Hematopoietic multipotent progenitor cell treated with erythropoietin and hydrocortisone succinate and interleukin-3 and kit ligand, for 15 days (in vitro differentiated cells): Measurements from ENCODE around the gene ST8SIA4.
"Not testable (repeated sequence)": the region's sequence is repeated elsewhere in the genome, so short reads cannot be mapped to it uniquely, and the experiment has no call there.

ENCODE experiments used
- DNase-seq: peaks from one replicate; pipeline ENCODE4 v3.0.0-alpha.2; 2015; ENCODE audit warnings: low spot score

The ST8SIA4 gene

GRCh38 chr5:100828898-100829356 lies 74.2 kb downstream of the ST8SIA4 start:
- no peak for DNase-seq

- DNase-seq: no peak
Observed at GRCh38 chr5:100828071-100828897, 74.8 kb downstream of the ST8SIA4 start.

DNA sequence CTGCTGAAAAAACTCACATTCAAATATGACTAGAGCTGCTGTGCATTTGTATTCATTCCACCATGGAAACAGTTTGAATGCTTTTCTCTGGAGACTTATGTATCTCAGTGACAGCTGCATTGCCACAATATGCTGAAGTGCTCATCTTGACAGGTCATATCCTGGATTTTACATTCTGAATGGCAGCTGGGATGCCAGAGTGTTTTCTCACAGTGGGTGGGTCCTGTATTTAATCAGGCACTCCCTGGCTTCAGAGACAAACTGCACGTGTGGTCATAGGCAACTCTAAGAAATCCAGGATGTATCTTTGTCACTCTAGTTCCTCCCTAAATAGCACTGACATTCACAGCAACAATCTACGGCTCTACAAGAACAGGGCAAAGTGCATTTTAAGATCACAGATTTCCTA lies 75.6 kb downstream of the ST8SIA4 start:
- no peak for DNase-seq

GRCh38 chr5:100826133-100826532 lies 76.9 kb downstream of the ST8SIA4 start:
- DNase-seq: no peak

GRCh38 chr5:100824635-100825034 lies 78.4 kb downstream of the ST8SIA4 start:
- no peak for DNase-seq

DNA sequence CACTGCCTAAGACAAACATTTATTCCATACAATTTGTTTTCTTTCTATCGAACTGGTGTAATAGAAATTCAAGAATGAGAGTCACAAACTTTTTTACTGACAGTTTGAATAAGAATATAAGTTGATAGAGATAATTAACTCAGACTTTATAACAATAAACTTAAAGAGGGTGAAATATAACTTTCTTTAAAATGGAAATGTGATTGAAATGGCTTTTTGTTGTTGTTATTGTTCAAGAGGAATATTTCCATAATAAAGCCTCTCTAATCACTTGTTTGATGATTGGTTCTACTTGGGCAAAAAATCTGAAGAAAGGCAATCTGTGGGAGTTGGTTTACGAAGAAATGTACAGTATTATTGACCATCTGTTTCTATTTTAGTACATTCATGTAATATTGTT lies 79.3 kb downstream of the ST8SIA4 start:
- DNase-seq: no peak

DNA sequence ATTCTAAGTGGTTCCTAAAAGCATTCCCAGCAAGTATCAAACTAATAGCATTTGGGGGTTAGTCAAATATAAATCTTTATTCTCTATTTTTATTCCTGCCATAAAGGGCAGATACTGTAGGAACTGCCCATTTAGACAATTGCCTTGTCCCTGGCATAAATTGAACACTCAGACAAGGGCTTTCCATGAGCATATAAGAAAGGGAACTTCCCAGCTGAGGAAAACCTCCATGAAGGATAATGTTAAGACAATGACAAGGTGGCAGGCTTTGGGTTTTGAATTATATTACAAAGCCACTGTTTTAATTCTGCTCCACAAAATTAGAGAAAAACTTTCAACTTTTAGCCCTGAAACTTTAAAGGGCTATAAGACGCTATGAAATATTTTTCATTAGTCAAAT lies 81.3 kb downstream of the ST8SIA4 start:
- DNase-seq: no peak

GRCh38 chr5:100818340-100818739 lies 84.7 kb downstream of the ST8SIA4 start:
- DNase-seq: no peak

DNA sequence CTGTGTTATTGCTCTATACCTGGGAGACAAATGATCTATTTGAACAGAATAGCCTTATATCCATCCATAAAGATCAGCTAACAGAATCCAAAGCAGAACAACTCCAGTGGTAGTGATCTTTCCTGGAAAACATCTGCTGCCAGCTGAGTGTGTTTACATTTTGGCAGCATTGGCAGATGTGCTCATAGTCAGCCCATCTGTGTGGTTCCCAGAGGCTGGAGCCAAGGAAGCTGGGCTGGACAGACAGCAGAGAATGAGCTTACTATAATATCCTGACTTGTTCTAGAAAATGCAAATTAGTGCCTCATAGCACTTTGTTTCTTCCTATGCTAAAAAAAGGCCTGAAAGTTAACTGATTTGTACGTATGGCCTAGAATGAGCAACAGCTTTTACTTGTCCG lies 99.7 kb downstream of the ST8SIA4 start:
- no peak for DNase-seq

GRCh38 chr5:100802208-100802607 lies 100.9 kb downstream of the ST8SIA4 start:
- DNase-seq: no peak

DNA sequence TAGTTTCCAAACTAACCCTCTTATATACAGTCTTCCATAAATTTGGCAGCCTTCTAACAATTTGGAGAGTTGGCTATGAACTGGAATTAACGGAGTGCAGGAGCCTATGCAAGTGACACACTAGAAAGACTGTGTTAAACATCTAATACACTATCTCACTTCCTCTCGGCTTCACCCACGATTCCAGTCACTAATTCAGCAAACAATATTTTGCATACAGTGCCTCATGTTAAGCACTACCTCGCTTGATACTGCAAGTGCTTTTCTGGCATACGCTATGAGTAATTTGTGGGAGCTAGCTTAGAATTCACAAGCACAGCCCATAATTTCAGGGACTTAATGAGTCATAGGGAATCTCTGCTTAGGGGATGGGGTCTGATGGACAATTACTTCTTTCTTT lies 102.5 kb downstream of the ST8SIA4 start:
- no peak for DNase-seq

GRCh38 chr5:100799166-100799565 lies 103.9 kb downstream of the ST8SIA4 start:
- no peak for DNase-seq

DNA sequence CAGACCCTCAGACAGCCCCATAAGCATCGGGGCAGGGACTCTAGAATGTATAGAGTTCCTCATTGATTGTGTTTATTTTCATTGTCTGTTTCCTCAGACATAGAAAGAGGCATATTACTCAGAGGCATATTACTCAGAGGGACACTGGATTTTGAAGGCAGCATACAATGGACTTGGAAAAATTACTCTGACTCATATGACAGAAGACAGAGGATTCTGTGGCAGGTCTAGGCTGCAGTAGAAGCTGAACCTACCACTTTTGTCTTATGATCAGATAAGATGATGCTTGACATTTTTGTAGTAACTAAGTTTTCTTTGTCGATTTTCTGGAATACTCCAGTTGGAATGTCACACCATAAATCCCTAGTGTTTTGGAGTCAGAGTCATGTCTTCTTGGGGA lies 105.2 kb downstream of the ST8SIA4 start:
- DNase-seq: no peak

GRCh38 chr5:100796851-100797250 lies 106.2 kb downstream of the ST8SIA4 start:
- DNase-seq: no peak

DNA sequence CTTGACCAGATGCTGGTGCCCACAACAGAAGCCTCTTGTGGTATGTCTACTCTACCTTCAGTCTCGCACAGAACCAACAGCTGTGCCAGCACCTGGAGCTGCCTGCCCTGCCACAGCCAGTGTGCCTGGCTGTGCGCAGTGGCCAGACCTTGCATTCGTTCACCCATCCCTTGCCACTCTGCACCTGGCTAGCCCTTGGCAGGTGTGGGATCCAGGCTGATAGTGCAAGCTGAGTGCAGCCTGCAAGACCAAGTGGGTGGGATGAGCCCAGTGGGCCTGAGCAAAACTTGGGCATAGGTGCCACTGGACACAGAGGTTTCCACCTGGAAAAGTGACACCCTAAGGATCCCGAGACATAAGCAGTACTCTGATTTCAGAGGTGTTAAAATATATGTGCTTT lies 108.2 kb downstream of the ST8SIA4 start:
- no peak for DNase-seq

- no peak for DNase-seq
Observed at GRCh38 chr5:100794218-100794617, 108.9 kb downstream of the ST8SIA4 start.

DNA sequence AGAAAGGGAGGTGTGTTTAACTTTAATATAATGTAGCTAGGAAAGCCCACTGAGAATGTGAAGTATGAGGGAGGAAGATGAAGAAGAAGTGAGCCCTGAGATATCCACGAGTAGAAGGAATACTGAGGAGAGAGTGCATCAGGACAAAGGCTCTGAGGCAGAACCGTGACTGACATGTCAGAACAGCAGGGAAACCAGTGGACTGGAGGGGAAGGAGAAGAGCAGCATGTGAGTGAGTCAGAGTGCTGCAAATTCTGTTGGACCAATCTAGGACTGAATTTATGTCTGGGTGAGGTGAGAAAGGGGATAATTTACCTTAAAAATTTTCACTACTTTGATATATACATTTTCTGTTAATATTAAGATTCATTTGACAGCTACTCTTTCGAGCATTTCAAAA lies 110.3 kb downstream of the ST8SIA4 start:
- DNase-seq: no peak

DNA sequence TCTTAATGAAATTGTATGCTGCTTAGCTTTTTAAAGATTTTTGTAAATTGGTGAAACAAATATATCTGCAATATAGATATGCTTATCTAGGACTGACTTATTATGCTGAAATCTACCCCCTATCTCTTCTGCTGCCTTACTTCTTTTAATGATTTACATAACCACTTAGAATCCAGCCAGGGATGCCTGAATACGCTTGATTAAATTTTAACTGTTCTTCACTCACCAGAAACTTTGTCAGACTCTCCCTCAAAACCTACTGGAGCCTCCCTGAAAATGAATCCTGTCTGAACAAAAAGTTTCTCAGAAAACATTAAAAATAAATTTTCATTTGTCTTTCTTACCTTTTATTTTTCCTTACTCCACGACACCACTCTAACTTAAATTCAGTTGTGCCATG lies 111.7 kb downstream of the ST8SIA4 start:
- no peak for DNase-seq

DNA sequence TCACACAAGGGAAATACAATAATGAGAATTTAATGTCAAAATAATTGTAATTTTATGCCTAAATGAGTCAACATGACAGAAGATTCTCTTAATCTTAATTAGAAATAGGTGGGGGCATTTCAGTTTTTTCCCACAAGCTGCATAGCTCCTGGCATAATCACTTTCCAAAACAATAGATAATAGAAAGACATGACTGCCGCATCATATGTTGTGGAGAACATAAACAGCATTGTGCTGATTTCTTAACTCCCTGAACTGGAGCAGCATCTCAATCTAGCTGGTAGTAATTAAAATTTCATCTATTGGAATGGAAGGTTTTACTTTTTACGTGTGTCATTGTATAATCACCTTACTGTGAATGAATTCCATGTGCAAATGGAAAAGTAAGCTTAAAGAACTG lies 112.1 kb downstream of the ST8SIA4 start:
- no peak for DNase-seq

DNA sequence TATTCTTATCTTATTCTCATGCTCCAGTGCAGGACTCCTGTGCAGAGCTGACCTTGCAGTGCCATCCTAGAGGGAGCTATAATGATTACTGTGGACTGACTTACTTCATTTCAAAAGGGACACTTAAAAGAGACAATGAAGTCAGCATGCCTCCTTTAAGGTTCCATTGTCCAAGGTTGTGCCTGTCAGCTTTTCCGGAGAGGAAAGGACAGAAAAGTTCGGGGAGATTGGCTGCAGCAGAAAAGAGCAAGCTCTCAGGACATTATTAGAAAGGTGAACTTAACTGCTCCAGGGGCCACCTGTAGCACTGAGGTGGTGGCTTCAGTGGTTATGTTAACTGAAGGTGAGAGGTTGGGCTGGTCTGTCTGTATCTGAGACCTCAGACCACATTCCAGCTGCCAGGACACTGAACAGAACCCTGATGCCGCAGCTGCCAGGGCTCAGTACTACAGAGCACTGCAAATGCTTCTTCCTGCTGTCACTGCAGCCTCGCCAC lies 112.9 kb downstream of the ST8SIA4 start:
- DNase-seq: no peak

DNA sequence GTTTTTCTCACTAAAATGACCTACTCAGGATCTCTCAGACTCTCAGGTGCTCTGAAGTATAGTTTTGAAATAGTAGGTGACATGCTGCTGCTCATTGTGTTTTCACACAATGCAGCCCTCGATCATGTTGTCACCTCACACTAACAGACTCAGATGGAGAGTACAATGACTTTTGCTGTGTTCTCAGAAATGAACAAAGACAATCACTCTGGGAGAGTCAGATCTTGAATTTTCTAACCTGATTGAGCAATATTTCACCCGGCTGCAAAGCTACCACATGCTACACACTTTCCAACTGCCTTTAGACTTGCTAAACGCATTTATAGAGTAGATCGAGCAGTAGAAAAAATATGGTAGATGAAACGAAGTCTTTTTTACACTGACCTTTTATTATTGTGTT lies 113.4 kb downstream of the ST8SIA4 start:
- no peak for DNase-seq

- no peak for DNase-seq
Observed at GRCh38 chr5:100788417-100788816, 114.7 kb downstream of the ST8SIA4 start.

DNA sequence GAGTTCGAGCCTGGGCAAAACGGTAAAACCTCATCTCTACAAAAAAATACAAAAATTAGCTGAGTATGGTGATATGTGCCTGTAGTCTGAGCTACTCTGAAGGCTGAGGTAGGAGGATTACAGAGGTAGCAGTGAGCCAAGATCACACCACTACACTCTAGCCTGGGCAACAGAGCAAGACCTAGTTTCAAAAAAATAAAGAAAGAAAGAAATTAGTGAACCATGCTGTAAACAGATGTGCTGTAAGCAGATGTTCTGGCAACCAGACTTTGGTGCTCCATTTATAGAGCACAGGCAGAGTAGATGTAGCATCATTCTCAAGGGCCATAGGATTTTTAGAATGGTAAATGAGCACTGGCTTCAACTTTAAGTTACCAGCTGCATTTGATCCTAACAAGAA lies 115.4 kb downstream of the ST8SIA4 start:
- no peak for DNase-seq

DNA sequence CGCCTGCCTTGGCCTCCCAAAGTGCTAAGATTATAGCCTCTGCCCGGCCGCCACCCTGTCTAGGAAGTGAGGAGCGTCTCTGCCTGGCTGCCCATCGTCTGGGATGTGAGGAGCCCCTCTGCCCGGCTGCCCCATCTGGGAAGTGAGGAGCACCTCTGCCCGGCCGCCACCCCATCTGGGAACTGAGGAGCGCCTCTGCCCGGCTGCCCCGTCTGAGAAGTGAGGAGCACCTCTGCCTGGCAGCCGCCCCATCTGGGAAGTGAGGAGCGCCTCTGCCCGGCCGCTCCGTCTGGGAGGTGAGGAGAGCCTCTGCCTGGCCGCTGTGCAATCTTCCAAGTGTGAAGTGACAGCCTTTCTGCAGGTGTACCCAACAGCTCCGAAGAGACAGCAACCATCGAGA lies 117.5 kb downstream of the ST8SIA4 start:
- DNase-seq: not testable (repeated sequence)
